NK-92 (cell line): ENCODE measurements around the gene MGAT5.
"Not testable (repeated sequence)": the region's sequence is repeated elsewhere in the genome, so short reads cannot be mapped to it uniquely, and the experiment has no call there.

Experiments used
- DNase-seq: peaks from one replicate; lab custom pipeline; 2025; ENCODE audit not compliant: unreplicated experiment; lab: John Stamatoyannopoulos, UW

The MGAT5 gene

GRCh38 chr2:134275058-134275862 is 21.4 kb downstream of the MGAT5 start:
- no peak for DNase-seq

DNA sequence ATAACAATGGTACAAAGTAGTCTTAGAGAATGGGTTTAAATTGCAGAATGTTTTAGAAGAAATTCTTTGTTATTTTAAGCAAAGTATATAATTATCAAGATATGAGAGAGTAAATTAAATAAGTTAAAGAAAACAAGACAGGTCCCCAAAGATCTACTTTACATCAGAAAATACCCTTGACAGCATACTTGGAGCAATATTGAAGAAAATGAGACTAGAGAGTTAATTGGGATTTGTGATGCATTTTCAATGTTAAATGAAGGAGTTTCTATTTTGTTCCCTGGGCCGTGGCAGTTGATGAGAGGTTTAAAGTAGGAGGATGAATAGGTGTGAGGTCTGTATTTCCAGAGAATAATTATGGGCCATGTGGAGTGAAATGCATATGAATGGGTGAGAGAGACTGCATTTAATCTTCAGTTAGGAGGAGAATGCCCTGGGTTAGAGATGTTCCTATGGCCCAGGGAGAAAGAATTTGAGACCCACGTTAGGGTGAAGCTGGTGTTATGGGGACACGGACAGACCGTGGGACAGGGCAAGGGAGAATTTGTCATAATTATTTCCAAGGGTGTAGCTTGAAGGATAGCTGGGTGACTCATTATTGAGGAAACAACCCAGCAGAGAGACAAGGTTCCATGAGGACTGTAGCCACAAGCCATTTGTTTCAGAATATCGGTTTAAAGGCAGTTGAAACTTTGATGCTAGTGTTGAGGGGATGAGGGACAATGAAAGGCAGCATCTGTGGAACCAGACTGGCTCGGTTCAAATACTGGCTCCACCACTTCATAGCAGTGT is 22.7 kb downstream of the MGAT5 start:
- no peak for DNase-seq

- no peak for DNase-seq
These were observed 23.4 kb downstream of the MGAT5 start for GRCh38 chr2:134277223-134277622.

DNA sequence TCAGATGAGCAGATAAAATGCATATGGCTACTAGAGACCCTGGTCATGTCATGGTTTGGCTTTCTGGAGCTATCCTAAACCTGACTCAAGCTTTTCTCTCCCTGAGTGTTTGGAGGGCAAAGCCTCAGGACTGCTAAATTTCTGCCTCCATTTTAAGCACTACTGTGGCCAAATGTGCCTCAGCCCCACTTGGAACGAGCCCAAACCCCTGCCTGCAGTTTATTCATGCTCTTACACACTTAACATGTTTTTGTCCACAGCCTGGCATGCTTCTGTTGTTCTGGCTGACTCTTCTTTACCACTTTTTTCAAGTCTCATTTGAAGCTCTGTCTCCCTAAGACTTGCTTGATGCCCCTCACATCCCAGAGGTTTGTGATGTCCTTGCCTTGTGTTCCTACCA is 24.7 kb downstream of the MGAT5 start:
- no peak for DNase-seq

DNA sequence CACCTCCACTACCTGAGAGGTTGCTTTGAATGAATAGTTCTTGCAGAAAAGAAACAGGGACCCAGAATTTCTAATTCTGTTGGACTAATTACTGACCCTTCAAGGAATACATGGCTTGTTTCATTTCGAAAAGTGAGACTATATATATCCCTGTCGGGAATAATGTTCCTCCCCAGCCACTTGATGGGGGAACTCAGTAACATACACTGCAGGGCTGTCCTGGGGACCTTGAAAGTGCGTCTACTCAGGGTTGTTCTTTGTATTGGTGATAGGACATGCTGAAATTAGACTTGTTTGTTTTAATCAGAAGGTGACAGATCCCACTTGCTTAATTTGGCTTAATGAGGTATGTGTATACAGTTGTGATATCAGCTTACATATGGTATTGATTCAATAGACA is 25.5 kb downstream of the MGAT5 start:
- no peak for DNase-seq

- DNase-seq, result no peak
These were observed 26.4 kb downstream of the MGAT5 start for GRCh38 chr2:134280231-134280630.

- DNase-seq, result no peak
These were observed 26.9 kb downstream of the MGAT5 start for GRCh38 chr2:134280726-134281125.

- DNase-seq, result no peak
These were observed 28.0 kb downstream of the MGAT5 start for GRCh38 chr2:134281815-134282419.

DNA sequence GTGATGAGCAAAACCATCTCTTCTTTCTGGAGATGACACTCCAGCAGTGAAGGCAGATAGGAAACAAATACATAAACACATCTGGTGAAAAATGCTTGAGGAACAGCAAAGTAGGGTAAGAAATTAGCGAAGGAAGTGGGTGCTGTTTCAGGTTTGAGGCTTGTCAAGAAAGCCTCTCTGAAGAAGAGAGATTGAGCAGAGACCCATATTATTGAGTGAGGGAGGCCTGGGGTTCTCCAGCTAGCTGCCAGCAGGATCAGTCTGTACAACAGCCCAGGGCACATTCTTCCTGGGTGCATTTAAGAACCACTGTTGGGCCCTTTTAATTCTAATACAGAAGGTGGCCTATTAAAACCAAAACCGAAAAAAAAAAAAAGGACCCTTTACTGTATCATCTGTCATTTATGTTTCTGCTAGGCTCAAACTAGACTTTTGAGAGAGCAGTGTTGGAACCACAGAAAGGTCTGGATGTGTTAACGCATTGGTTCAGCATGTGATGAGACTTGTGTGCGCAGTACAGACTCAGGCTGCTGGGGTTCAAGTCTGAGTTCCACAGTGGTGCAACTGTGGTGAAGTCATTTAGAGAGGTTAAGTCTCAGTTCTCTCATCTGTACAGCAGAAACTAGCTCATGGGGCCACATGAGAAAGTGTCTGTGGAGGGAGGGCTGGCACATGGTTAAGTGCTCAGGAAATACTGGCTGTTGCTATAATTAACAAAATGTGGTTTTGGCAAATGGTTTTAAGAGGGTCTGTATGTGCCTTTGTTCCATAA is 28.9 kb downstream of the MGAT5 start:
- no peak for DNase-seq

GRCh38 chr2:134283661-134284060 is 29.8 kb downstream of the MGAT5 start:
- no peak for DNase-seq

DNA sequence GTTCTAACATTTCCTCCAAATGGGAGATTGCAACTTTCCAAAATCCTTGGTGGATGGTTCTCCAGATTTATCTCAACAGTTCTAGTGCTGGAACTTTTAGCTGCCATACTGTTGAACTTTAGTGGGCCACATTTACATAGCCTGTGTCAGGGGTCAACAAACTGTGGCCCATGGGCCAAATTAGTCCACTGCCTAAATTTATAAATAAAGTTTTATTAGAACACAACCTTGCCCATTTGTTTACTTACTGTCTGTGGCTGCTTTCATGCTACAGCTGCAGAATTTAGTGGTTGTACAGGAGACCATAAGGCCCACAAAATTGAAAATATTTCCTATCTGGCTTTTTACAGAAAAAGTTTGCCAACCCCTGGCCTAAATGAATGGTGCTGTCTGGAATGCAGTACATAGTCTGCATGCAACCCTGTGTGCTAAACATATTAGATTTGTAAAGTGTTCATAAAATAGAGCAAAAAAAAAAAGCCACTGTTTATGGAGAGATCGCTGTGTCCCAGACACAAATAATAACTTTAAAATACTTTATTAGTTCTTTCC is 30.3 kb downstream of the MGAT5 start:
- no peak for DNase-seq

- DNase-seq, result no peak
These were observed 33.5 kb downstream of the MGAT5 start for GRCh38 chr2:134287323-134287722.

DNA sequence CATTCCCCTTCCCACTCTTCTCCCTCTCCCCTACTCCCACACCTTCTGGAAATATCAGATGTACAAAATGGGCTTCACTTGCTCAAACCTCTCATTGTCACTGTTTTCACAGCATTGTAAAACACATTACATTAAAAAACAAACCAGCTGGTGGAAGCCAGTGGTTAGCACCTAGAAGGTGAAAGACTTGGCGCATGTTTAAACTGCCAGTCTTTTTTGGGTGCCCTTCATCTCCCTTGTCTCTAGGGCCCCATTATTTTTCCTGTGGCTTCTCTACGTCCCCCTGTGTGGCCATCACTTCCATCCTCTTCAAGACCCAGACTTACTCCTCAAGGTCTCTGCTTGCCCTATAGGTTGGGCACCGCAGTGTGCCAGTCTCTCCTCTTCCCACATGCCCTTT is 34.9 kb downstream of the MGAT5 start:
- no peak for DNase-seq

DNA sequence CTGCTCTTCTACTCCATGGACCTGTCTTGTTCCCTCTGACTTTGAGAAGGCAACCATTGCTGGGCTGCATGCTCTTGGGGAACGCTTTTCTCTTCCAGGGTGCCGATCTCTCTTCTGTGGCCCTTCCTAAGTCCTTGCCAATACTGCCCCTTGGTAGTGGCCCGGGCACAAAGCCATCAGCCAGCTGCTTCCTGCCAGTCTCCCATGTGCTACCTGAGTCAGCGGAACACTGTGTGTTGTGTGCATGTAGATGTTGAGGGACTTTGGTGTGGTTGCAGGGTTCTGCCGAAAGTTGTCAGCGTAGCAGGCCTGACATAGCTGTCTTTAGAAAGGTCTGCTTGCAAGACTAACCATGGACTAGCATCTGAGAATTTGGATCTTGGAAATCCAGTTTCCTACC is 35.4 kb downstream of the MGAT5 start:
- DNase-seq, result no peak

DNA sequence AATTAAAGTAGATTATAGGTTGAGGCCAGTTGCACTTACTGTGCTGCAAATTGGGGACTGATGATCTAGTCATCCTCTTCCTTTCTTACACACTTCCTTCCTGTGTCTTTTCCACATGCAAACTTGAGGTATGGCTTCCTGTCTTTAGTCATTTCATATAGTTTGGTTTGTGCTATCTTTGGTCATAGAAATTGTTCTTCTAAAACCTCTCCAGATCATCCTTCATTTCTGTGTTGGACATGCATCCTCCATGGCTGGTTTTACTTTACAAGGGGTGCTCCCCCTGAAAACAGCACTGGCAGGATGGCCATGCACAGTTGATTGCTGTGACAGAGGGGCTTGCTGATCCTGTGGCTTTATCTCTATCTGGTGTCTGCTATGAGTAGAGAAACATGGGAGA is 36.5 kb downstream of the MGAT5 start:
- DNase-seq, result no peak

DNA sequence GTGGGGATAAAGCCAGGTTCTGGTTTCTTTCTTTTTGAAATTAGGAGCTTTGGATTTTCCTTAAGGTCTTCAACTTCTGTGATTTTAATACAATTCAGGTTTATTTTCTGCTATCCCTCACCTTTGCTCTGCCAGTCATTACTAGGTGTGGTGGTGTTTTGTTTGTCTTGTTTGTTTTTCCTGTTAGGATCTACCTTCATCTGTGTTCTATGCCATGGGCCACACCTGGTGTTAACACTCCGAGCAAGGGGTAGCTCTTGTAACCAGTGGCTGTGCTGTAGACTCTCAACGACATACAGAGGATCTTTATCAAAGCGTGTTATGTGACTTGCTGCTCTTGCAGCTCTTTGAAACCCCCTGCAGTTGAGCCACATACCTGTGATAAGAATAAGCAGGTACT is 38.6 kb downstream of the MGAT5 start:
- DNase-seq, result no peak

DNA sequence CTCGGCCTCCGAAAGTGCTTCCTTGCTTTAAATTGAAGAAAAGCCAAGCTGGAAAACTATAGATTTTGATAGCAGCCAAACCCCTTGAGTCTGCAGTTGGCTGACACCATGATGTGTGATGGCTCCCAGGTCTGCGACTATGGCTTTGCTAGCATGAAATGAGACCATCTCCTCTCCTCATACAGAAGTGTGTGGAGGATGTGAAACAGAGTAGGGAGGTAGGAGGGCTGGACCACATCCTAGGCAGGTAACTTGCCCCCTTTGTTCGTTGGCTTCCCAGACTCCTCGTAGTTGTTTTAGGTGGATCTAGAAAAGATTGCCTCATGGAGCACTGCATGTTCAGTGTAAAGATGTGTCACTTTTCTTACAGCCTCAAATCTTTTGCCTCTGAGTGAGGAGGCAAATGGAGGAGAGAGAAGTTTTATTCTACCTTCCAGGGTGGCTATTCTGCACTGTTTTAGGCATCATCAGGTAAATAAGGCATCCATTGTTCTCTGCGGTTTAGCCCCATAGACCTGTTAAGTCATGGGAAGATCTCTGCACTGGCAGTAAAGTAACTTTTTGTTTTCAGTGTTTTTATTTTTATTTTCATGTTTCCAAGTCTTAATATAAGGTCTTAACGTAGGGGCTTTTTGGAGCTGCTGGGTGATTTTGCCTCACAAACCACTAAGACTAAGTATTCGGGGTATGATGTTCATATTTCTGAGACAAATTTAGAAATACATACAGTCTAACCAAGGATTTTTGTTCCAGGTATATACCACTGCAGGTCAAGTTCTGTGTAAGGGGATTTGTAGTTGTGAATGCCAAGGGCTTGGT is 40.1 kb downstream of the MGAT5 start:
- no peak for DNase-seq

- DNase-seq, result not testable (repeated sequence)
These were observed 40.7 kb downstream of the MGAT5 start for GRCh38 chr2:134294598-134294997.

DNA sequence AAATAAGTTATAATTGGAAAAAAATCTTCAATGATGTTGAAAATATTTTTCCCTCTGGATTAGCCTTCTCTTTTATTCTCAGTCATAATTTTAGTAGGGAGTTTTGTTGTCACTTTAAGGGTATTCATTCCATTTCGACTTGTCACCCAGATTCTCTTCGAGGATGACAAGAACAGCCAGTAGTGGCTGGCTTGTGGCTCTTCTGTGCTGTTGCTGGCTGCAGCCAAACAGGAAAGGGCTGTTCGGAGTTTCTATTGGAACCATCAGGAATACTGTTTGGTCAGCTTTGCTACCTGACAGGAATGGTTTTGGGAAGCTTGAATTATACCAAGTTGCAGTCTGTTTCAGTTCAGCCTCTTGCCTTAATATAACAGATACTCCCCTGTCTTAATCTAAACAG is 41.6 kb downstream of the MGAT5 start:
- DNase-seq, result no peak

DNA sequence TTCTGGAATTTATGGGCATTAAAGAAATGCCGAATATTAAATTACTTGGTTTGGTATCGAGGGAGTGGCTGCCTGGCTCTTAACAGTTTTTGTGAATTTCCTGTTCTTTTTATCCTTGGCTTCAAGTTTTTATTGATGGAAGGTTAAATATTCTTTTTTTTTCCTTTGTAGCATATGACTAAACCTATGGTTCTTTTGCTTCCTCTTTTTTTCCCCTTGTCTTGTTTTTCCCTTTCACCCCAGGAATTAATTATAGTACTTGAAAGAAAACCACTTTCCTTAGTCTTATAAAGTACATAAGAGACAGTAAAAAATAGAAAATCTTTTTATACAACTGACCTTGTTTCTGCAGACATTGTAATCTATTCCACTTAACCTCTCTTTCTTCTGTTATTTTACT is 42.4 kb downstream of the MGAT5 start:
- no peak for DNase-seq
